Mononuclear cell (primary cell): ENCODE data around the gene CD40. TPM values are rescaled to one million over a fixed set of nuclear protein-coding genes. Genes with fewer than 3 reads are reported as not detected.
A peak's percentile ranks its signal among the peaks of the same experiment; 100 is the strongest.

Source experiments
- H3K27me3 ChIP-seq: 2 replicates; pipeline ENCODE4 v1.6.0; 2011; ENCODE audit warnings: low read length, control low read depth; ENCODE audit not compliant: insufficient read depth
- H3K4me1 ChIP-seq: 2 replicates; pipeline ENCODE4 v1.5.1; 2011; ENCODE audit warnings: mild to moderate bottlenecking, low read length, control low read depth; ENCODE audit not compliant: insufficient read depth
- H3K4me3 ChIP-seq: 2 replicates; pipeline ENCODE4 v1.5.1; 2011; ENCODE audit warnings: mild to moderate bottlenecking, low read length, moderate library complexity
- H3K9me3 ChIP-seq: 2 replicates; pipeline ENCODE4 v1.5.1; 2011; ENCODE audit warnings: low read depth, mild to moderate bottlenecking, control low read depth, low read length
- total RNA-seq: library from RNA; depleted of rRNA; stranded (reverse); fragments of >200 nt; gene quantifications from one replicate; pipeline ENCODE4 v1.2.3, GENCODE V29; 2012

The CD40 gene
- total RNA-seq, 1 donor = 10.2 TPM

DNA sequence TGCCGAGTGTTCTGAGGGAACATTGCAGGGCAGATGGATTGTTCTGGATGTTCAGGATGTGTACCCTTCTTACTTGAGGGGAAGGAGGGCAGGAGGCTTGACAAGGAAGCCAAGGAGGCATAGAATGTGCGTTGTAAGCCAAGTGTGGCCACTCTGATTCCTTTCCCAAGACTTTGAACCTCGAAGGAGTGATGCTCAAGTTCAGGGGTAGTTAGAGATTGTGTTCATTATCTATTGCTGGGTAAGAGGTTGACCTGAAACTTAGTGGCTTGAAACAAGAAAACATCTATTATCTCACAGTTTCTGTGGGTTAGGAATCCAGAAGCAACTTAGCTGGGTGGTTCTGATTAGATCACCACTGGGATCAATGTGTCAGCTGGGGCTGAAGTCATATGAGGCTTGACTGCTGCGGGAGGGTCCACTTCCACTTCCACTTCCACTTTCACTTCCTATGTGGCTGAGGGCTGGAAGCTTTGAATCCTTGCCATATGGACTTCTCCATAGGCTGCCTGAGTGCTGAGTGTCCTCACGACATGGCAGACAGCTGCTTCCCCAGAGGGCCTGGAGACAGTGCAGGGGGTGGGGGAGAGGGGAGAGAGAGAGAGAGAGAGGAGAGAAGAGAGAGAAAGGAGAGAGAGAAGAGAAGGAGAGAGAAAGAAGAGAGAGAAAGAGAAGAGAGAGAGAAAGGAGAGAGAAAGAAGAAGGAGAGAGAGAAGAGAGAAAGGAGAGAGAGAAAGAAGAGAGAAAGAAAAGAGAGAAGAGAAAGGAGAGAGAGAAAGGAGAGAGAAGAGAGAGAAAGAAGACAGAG, 6.9 kb upstream of the CD40 start:
- H3K27me3 ChIP-seq = peaks cover 3% of the 10 kb centered on the region
- H3K4me3 ChIP-seq = no peak overlapping the region
- H3K4me1 ChIP-seq = peaks cover 40% of the 10 kb centered on the region
- no peaks in the 10 kb centered on the region for H3K9me3 ChIP-seq

DNA sequence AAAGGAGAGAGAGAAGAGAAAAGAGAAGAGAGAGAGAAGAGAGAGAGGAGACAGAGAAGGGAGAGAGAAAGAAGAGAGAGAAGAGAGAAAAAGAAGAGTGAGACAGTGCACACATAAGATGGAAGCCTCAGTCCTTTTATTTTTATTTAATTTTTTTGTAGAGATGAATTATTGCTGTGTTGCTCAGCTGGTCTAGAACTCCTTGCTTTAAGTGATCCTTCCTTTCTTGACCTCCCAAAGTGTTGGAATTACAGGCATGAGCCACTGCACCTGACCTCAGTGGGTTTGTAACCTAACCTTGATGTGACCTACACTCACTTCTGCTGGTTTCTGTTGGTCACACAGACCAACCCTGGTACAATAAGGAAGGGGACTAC, 6.3 kb upstream of the CD40 start:
- Histone ChIP-seq H3K27me3 (peaks cover 3% of the 10 kb centered on the region), H3K4me1 (peaks cover 41% of the 10 kb centered on the region), H3K9me3 (no peaks in the 10 kb centered on the region), H3K4me3 (no peak overlapping the region)

GRCh38 chr20:46112430-46113112, 5.5 kb upstream of the CD40 start:
- H3K27me3 ChIP-seq = no peaks in the 10 kb centered on the region
- peaks cover 46% of the 10 kb centered on the region for H3K4me1 ChIP-seq
- no peaks in the 10 kb centered on the region for H3K9me3 ChIP-seq
- no peak overlapping the region for H3K4me3 ChIP-seq

DNA sequence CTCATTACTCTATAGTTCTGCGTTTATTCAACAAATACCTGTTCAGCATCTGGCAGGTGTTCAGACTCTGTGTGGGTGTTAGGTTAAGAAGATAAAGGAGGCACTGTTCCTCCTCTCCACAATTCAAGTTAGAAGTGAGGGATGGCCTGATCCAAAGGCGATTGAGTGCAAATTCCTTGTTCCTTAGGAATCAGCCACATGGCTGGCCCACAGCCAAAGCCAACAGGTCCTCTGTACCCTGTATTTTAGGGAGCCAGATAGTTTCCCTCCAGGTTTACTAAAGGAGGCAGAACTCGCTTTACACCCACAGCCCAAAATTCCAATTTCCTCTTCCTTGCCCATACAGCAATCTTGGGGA, 5.0 kb upstream of the CD40 start:
- no peak overlapping the region for H3K4me3 ChIP-seq
- H3K9me3 ChIP-seq = no peaks in the 10 kb centered on the region
- H3K27me3 ChIP-seq = no peaks in the 10 kb centered on the region
- peaks cover 46% of the 10 kb centered on the region for H3K4me1 ChIP-seq

- no peak overlapping the region for H3K4me3 ChIP-seq
- H3K9me3 ChIP-seq = no peaks in the 10 kb centered on the region
- H3K4me1 ChIP-seq = peaks cover 47% of the 10 kb centered on the region
- H3K27me3 ChIP-seq = no peaks in the 10 kb centered on the region
Observed at GRCh38 chr20:46114449-46114848, 3.7 kb upstream of the CD40 start.

DNA sequence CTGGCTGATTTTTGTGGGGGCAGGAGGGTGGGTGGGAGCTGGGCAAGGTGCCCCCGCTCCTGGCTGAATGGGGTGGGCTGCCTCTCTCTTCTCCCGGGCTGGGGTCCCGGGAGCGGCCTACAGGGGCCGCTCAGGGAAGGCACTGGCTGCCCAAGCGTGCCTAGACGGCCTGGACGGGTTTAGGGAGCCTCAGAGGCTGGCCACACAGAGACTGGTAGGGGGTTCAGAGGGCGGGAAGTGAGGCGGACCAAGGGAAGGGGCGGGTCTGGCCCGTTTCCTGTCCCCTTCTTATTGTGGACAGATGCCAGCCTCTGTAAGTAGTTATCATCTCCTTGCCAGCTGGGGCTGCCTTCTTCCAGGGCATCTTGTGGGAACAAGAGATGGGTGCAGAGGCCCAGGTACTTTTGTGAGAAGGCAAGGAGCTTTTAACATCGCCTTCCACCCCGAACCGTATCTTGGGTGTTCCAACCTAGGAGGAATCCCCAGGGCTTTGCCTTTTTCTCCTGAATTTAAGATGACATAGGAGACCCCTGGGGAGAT, 437 bp downstream of the CD40 start:
- Histone ChIP-seq H3K9me3 (no peaks in the 10 kb centered on the region), H3K4me3 (peak overlapping the region; percentile 55), H3K27me3 (no peaks in the 10 kb centered on the region), H3K4me1 (peaks cover 49% of the 10 kb centered on the region)

- Histone ChIP-seq H3K4me3 (peak overlapping the region; percentile 55), H3K27me3 (no peaks in the 10 kb centered on the region), H3K4me1 (peaks cover 49% of the 10 kb centered on the region), H3K9me3 (no peaks in the 10 kb centered on the region)
Observed at GRCh38 chr20:46119028-46119546, 973 bp downstream of the CD40 start.

DNA sequence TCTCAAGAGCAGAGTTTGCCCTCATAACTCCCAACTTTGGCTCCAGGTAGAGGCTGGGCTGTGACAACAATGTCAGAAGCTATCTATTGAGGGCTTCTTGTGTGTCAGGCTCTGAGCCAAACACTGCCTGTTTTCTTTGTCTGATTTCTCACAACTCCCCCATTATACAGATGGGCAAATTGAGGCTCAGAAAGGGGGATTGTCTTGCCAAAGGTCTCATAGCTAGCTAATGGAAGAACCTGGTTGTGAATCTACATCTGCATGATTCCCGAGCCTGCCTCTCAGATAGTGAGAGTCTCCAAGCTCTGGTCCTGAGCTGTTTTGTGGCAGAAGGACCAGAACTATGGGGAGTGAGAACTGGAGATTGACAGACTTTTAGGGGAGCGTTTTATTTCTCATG, 1.4 kb downstream of the CD40 start:
- Histone ChIP-seq H3K4me3 (peak overlapping the region; percentile 55), H3K9me3 (no peaks in the 10 kb centered on the region), H3K27me3 (no peaks in the 10 kb centered on the region), H3K4me1 (peaks cover 49% of the 10 kb centered on the region)

DNA sequence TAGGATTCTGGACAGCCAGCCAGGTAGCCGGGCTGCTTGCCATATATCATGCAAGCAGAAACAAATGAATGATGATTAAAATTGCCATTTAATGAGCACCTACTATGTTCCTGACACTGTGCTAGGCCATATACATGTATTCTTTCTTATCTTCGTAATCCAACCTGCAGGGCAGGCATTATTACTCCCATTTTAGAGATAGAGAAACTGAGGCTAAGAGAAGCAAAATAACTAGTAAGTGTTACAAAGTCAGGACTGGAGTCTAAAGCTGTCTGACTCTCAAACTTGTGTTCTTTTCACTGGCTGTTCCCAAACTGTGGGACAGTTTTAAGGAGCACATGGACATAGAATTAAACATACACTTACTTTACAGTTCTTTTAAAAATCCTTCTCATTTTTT, 2.0 kb downstream of the CD40 start:
- Histone ChIP-seq H3K4me3 (peak overlapping the region; percentile 55), H3K4me1 (peaks cover 49% of the 10 kb centered on the region), H3K9me3 (no peaks in the 10 kb centered on the region), H3K27me3 (no peaks in the 10 kb centered on the region)

GRCh38 chr20:46121184-46121930, 3.2 kb downstream of the CD40 start:
- peaks cover 49% of the 10 kb centered on the region for H3K4me1 ChIP-seq
- H3K4me3 ChIP-seq = no peak overlapping the region
- H3K9me3 ChIP-seq = no peaks in the 10 kb centered on the region
- no peaks in the 10 kb centered on the region for H3K27me3 ChIP-seq

DNA sequence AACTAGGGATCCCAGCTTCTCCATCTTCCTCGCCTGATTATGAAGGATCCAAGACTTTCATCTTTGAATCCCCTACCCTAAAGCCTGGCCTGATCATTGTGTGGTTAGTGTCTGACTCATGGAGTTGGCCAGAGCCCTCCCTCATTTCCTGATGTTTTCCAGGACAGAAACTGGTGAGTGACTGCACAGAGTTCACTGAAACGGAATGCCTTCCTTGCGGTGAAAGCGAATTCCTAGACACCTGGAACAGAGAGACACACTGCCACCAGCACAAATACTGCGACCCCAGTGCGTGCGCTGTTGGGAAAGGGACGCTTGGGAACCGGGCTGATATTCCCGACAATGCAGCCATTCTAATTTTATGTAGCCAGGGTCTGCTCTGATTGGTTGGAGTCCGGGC, 4.0 kb downstream of the CD40 start:
- Histone ChIP-seq H3K4me1 (peaks cover 45% of the 10 kb centered on the region), H3K4me3 (no peak overlapping the region), H3K9me3 (no peaks in the 10 kb centered on the region), H3K27me3 (no peaks in the 10 kb centered on the region)

- H3K4me1 ChIP-seq = peaks cover 38% of the 10 kb centered on the region
- H3K27me3 ChIP-seq = no peaks in the 10 kb centered on the region
- H3K4me3 ChIP-seq = no peak overlapping the region
- H3K9me3 ChIP-seq = no peaks in the 10 kb centered on the region
Observed at GRCh38 chr20:46122516-46123481, 4.7 kb downstream of the CD40 start.

- H3K9me3 ChIP-seq = no peaks in the 10 kb centered on the region
- peaks cover 29% of the 10 kb centered on the region for H3K4me1 ChIP-seq
- H3K4me3 ChIP-seq = no peak overlapping the region
- H3K27me3 ChIP-seq = no peaks in the 10 kb centered on the region
Observed at GRCh38 chr20:46123482-46124245, 5.5 kb downstream of the CD40 start.
